ENCODE measurements around the gene TAMALIN. TPM values are rescaled to one million over a fixed set of nuclear protein-coding genes. Genes with fewer than 3 reads are reported as not detected.

TAMALIN gene
- total and polyA plus RNA-seq, 2 experiments from 2014 or later = 0.34 to 3.0 TPM

- TF ChIP-seq ZNF462 (CRISPR knock-in tag; IDR thresholded peaks at IDR 0.05) (no peak), JUNB (IDR thresholded peaks at IDR 0.05; ENCODE audit: unreplicated experiment) (no peak), NANOG (IDR thresholded peaks at IDR 0.05; ENCODE audit: borderline replicate concordance) (no peak), CTCF (conservative IDR thresholded peaks at IDR 0.05; ENCODE audit: low read depth in 2 of 2) (no peak), REST (IDR thresholded peaks at IDR 0.05; ENCODE audit: unreplicated experiment) (no peak), EZH2 (IDR thresholded peaks at IDR 0.05; ENCODE audit: low read depth, unreplicated experiment) (no peak), POLR2AphosphoS5 (IDR thresholded peaks at IDR 0.05; ENCODE audit: low read depth) (no peak), ZNF331 (CRISPR knock-in tag; IDR thresholded peaks at IDR 0.05; ENCODE audit: low read depth) (no peak)
Measured at GRCh38 chr12:51984657-51985056, 22.1 kb upstream of the TAMALIN start (continued).
